Mucosa of descending colon (tissue), 3 donors: ENCODE measurements around the gene KIRREL3. TPM values are rescaled to one million over a fixed set of nuclear protein-coding genes. Genes with fewer than 3 reads are reported as not detected.

Experiments
- ATAC-seq: fragments of 200-7000 bp; cut with Tn5 transposase; one replicate; pipeline ENCODE4 v1.9.1; 2020; ENCODE audit warnings: mild to moderate bottlenecking, moderate library complexity
- DNase-seq, 3 donors: peaks; one replicate each; pipeline ENCODE4 v3.0.0-alpha.2; 2020
- H3K36me3 ChIP-seq: fragments of 200-600 bp; one replicate; pipeline ENCODE4 v1.8.0; 2021; ENCODE audit warnings: low read depth, mild to moderate bottlenecking
- H3K4me1 ChIP-seq: fragments of 200-600 bp; one replicate; pipeline ENCODE4 v1.8.0; 2021; ENCODE audit warnings: low read depth, mild to moderate bottlenecking
- H3K4me3 ChIP-seq: fragments of 200-600 bp; one replicate; pipeline ENCODE4 v1.8.0; 2021; ENCODE audit warnings: mild to moderate bottlenecking
- H3K9me3 ChIP-seq: fragments of 200-600 bp; one replicate; pipeline ENCODE4 v1.8.0; 2021; ENCODE audit warnings: mild to moderate bottlenecking
- intact Hi-C, 2 donors: fragments of 100-400 bp; cut with DNase I in 1 of 2; cut with micrococcal nuclease in 1 of 2; formaldehyde crosslinking; loops; one replicate each; pipeline versions ENCODE4 v1.11.0 to v1.11.1; 2022; cut with DNase I, micrococcal nuclease
- total RNA-seq, 3 donors: library from RNA; stranded (reverse); fragmentation: NEBNext Ultra II Directional in 2 of 3; extraction: Animal tissue kit (Norgen Biotek cat#: 25700) in 2 of 3; gene quantifications; one replicate each; pipeline versions ENCODE4 v1.2.1 to v1.2.4, GENCODE V29; 2021 to 2023
- TF ChIP-seq, protein P1 (sequence below): fragments of 200-600 bp; IDR thresholded peaks from one replicate; pipeline ENCODE4 v1.8.0; 2022; ENCODE audit warnings: antibody characterized with exemption, mild to moderate bottlenecking
- donor health status: DM: no; HTN: no; CAD: no; lungs with moderate emphysema.
- donor health status: DM: no; HTN: no; CAD: no.
- donor health status: DM: no; HTN: yes; CAD: no.

The KIRREL3 gene
- total RNA-seq, 3 donors from 2014 or later: 0.23 to 2.4 (median 0.70) TPM

DNA sequence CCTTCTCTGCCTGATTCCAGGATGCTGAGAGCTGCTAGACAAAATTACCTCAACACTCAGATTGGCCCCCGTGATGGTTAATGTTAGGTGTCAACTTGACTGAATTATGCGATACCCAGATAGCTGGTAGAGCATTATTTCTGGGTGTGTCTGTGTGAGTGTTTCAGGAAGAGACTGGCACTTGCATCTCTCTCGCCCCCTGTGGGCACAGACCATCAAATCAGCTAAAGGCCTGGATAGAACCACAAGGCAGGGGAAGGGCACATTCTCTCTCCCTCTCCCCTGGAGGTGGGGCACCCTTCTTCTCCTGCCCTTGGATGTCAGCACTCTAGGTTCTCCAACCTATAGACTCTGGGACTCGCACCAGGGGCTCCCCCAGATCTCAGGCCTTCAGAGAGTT lies 79.7 kb downstream of the KIRREL3 start:
- intact Hi-C loops: no loop called here
- ATAC-seq: no peak
- no peak overlapping the region for H3K4me3 ChIP-seq
- no peaks in the 10 kb centered on the region for H3K9me3 ChIP-seq
- no peaks in the 10 kb centered on the region for H3K36me3 ChIP-seq
- DNase-seq: no peak
- no peaks in the 10 kb centered on the region for H3K4me1 ChIP-seq
- TF ChIP-seq, protein P1, sequence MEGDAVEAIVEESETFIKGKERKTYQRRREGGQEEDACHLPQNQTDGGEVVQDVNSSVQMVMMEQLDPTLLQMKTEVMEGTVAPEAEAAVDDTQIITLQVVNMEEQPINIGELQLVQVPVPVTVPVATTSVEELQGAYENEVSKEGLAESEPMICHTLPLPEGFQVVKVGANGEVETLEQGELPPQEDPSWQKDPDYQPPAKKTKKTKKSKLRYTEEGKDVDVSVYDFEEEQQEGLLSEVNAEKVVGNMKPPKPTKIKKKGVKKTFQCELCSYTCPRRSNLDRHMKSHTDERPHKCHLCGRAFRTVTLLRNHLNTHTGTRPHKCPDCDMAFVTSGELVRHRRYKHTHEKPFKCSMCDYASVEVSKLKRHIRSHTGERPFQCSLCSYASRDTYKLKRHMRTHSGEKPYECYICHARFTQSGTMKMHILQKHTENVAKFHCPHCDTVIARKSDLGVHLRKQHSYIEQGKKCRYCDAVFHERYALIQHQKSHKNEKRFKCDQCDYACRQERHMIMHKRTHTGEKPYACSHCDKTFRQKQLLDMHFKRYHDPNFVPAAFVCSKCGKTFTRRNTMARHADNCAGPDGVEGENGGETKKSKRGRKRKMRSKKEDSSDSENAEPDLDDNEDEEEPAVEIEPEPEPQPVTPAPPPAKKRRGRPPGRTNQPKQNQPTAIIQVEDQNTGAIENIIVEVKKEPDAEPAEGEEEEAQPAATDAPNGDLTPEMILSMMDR: no peak

DNA sequence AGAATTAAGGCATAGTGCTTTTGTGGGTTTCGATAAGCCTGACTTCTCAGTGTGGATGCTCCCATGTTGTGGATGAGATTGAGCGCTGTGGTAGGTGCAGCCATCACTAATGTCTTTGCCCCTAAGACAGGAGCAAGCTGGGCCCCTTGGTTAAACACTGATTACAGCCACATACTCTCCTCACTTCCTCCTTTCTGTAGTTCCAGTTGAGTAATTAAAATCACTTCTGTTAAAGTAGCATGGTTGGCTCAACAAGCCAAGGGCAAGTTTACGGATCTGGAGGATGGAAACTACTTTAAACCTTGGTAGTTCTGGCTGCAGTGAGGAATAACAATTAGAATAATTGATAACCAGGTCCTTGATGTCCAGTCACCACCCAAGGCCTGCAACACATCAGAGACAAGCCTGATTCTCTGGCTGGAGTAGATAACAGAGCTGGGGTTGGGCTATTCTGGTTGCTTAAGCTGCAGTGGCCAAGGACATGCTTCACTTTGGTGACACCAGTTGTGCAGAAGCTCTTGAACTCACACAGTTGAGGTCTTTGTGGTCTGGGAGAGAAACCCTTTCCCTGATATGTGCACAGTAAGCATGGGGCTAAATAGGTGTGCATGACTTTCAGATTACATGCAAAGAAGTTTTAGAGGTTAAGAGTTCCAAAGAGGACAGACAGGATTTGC lies 81.3 kb downstream of the KIRREL3 start:
- intact Hi-C loops: no loop called here
- no peak for DNase-seq

DNA sequence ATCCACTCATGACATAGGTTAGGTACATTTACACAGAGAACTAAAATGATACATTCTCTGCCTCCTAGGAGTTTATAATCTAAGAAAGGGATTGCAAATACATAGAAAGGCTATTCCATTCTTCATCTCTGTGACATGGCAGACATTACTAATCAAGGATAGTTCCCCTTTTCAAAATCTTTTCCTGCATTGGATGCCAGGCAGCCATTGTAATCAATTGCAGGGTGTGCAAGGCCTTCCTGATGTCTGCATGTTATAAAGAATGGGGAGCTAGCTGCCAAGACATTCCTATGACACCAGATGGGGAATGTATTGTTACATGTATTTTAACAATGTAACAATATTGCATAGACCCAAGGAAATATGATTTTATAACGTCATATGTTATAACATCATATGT lies 82.0 kb downstream of the KIRREL3 start:
- no peak overlapping the region for H3K4me3 ChIP-seq
- DNase-seq (no peak), ATAC-seq (no peak)
- H3K36me3 ChIP-seq: no peaks in the 10 kb centered on the region
- H3K9me3 ChIP-seq: no peaks in the 10 kb centered on the region
- TF ChIP-seq, protein P1: no peak
- no peaks in the 10 kb centered on the region for H3K4me1 ChIP-seq
- intact Hi-C loops: no loop called here

More for the DNA sequence above, 81.3 kb downstream of the KIRREL3 start:
- Histone ChIP-seq H3K4me3 (no peak overlapping the region), H3K4me1 (no peaks in the 10 kb centered on the region), H3K36me3 (no peaks in the 10 kb centered on the region), H3K9me3 (no peaks in the 10 kb centered on the region)
- ATAC-seq: no peak
- TF ChIP-seq, protein P1: no peak

DNA sequence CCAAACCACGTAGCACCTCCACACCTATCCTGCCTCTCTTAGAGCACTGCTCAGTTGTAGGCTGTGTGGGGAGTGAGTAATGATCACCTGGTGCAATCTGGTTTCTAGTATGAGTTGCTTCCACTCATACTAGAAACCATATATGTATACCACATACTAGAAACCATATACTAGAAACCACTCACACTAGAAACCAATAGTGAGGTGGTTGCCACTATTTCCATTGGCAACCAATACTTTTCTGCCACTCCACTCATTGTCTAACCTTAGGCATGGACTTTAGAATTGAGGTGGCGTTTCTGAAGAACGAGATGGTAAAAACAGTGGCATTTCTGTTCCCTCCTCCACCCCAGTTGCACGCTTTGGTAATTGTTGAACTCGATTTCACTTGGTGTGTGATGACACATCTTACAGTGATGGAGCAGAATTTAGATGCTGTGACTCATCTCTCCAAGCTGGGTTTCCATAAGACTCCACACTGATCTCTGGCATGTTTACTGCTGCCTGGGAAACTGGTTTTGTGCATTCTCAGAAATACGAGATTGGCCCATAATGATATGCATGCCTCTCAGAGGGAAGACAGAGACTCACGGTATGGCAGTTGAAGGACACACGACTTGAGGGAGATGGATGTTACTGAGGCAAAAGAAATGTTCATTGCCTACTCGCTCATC lies 82.9 kb downstream of the KIRREL3 start:
- Histone ChIP-seq H3K9me3 (no peaks in the 10 kb centered on the region), H3K4me1 (no peaks in the 10 kb centered on the region), H3K36me3 (no peaks in the 10 kb centered on the region), H3K4me3 (no peak overlapping the region)
- DNase-seq (no peak), ATAC-seq (no peak)
- intact Hi-C loops: no loop called here
- TF ChIP-seq, protein P1: no peak

DNA sequence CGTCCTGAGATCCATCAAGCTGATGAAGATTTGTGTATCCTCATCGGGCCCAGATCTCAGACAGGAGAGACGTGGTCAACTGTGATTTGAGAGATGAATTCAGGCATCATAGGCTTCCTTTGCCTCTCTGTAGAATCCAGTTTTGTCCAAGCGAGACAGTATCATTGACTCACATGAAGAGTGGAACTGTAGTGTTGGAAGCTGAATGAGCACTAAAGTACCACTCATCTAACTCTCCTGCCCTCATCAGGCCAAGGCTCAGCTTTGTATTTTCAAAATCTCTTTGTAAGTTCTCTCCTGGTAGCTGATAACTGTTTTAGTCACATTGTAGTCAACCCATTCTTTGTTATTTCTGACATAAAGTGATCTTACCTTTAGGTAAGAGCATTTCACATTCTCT lies 85.1 kb downstream of the KIRREL3 start:
- TF ChIP-seq, protein P1: no peak
- Histone ChIP-seq H3K36me3 (no peaks in the 10 kb centered on the region), H3K9me3 (no peaks in the 10 kb centered on the region), H3K4me1 (no peaks in the 10 kb centered on the region), H3K4me3 (no peak overlapping the region)
- DNase-seq (no peak), ATAC-seq (no peak)
- intact Hi-C loops: no loop called here
